ENCODE results near the gene CDK2AP2. TPM values are rescaled to one million over a fixed set of nuclear protein-coding genes. Genes with fewer than 3 reads are reported as not detected.

Gene CDK2AP2
- total and polyA plus RNA-seq, 2 experiments from 2014 or later = 48.6 to 120 TPM

- H3K4me2 ChIP-seq = no peak overlapping the region
- H3K36me3 ChIP-seq (ENCODE audit: insufficient read depth) = no peaks in the 10 kb centered on the region; the same call in 1 of the 2 replicates
- no peaks in the 10 kb centered on the region for H3K9me2 ChIP-seq (ENCODE audit: insufficient read depth)
- H3K36me3 Mint-ChIP-seq (ENCODE audit: low read depth) = peaks cover 9% of the 10 kb centered on the region; the same call in 1 of the 3 replicates
- H3K4me1 Mint-ChIP-seq = peaks cover under 1% of the 10 kb centered on the region
- H2AFZ ChIP-seq = no peak overlapping the region
- no peak for DNase-seq (ENCODE audit: low spot score)
- H3K4me3 Mint-ChIP-seq = no peak overlapping the region
- H3K4me1 ChIP-seq (ENCODE audit: insufficient read depth) = no peaks in the 10 kb centered on the region
- H3K27me3 ChIP-seq (ENCODE audit: insufficient read depth) = no peaks in the 10 kb centered on the region
- 0 out of 2 replicates have a peak, but pooled peaks cover 3% of the 10 kb centered on the region for H3F3A ChIP-seq (replicated peaks; ENCODE audit: low read depth)
- no peak overlapping the region for H3K4me3 ChIP-seq
- TF ChIP-seq, protein P1, sequence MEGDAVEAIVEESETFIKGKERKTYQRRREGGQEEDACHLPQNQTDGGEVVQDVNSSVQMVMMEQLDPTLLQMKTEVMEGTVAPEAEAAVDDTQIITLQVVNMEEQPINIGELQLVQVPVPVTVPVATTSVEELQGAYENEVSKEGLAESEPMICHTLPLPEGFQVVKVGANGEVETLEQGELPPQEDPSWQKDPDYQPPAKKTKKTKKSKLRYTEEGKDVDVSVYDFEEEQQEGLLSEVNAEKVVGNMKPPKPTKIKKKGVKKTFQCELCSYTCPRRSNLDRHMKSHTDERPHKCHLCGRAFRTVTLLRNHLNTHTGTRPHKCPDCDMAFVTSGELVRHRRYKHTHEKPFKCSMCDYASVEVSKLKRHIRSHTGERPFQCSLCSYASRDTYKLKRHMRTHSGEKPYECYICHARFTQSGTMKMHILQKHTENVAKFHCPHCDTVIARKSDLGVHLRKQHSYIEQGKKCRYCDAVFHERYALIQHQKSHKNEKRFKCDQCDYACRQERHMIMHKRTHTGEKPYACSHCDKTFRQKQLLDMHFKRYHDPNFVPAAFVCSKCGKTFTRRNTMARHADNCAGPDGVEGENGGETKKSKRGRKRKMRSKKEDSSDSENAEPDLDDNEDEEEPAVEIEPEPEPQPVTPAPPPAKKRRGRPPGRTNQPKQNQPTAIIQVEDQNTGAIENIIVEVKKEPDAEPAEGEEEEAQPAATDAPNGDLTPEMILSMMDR (conservative IDR thresholded peaks at IDR 0.05; ENCODE audit: low read depth in 2 of 2) = no peak
- H3K27ac ChIP-seq (ENCODE audit: low read depth) = no peak overlapping the region
- ATAC-seq = no peak
- H3K9me3 Mint-ChIP-seq = no peaks in the 10 kb centered on the region
- H3K27me3 Mint-ChIP-seq (ENCODE audit: insufficient read depth, low read depth, poor library complexity) = peaks cover 5% of the 10 kb centered on the region
- H3K27ac Mint-ChIP-seq = no peak overlapping the region
- no peaks in the 10 kb centered on the region for H3K79me2 ChIP-seq (replicated peaks; ENCODE audit: insufficient read depth)
- no peaks in the 10 kb centered on the region; the same call in 1 of the 2 replicates for H4K20me1 ChIP-seq (replicated peaks; ENCODE audit: insufficient read depth)
Measured at GRCh38 chr11:67491276-67492068, 16.5 kb downstream of the CDK2AP2 start.

- Mint-ChIP-seq H3K4me1 (peaks cover 7% of the 10 kb centered on the region), H3K4me3 (no peak overlapping the region), H3K27ac (no peak overlapping the region), H3K9me3 (no peaks in the 10 kb centered on the region), H3K36me3 (ENCODE audit: low read depth) (peaks cover 9% of the 10 kb centered on the region; the same call in 1 of the 3 replicates), H3K27me3 (ENCODE audit: insufficient read depth, low read depth, poor library complexity) (peaks cover 8% of the 10 kb centered on the region)
- no peaks in the 10 kb centered on the region for H3K4me1 ChIP-seq (ENCODE audit: insufficient read depth)
- no peak for TF ChIP-seq NANOG (IDR thresholded peaks at IDR 0.05; ENCODE audit: borderline replicate concordance)
- no peak for TF ChIP-seq JUNB (IDR thresholded peaks at IDR 0.05; ENCODE audit: unreplicated experiment)
- no peak for TF ChIP-seq ZNF331 (CRISPR knock-in tag; IDR thresholded peaks at IDR 0.05; ENCODE audit: low read depth)
- TF ChIP-seq REST (IDR thresholded peaks at IDR 0.05; ENCODE audit: unreplicated experiment) = no peak
- no peak for TF ChIP-seq ETS1 (IDR thresholded peaks at IDR 0.05)
- no peak for TF ChIP-seq CREB1 (CRISPR knock-in tag; IDR thresholded peaks at IDR 0.05; ENCODE audit: low read depth)
- no peaks in the 10 kb centered on the region; the same call in 1 of the 2 replicates for H3K36me3 ChIP-seq (ENCODE audit: insufficient read depth)
- ATAC-seq (no peak), DNase-seq (ENCODE audit: low spot score) (no peak)
- H4K20me1 ChIP-seq (replicated peaks; ENCODE audit: insufficient read depth) = no peaks in the 10 kb centered on the region; the same call in 1 of the 2 replicates
- H2AFZ ChIP-seq = no peak overlapping the region
- 0 out of 2 replicates have a peak, but pooled peaks cover 3% of the 10 kb centered on the region for H3F3A ChIP-seq (replicated peaks; ENCODE audit: low read depth)
- no peak overlapping the region for H3K27ac ChIP-seq (ENCODE audit: low read depth)
- H3K4me2 ChIP-seq = no peak overlapping the region
- no peaks in the 10 kb centered on the region for H3K9me2 ChIP-seq (ENCODE audit: insufficient read depth)
- H3K4me3 ChIP-seq = no peak overlapping the region
- H3K27me3 ChIP-seq (ENCODE audit: insufficient read depth) = no peaks in the 10 kb centered on the region
- H3K79me2 ChIP-seq (replicated peaks; ENCODE audit: insufficient read depth) = no peaks in the 10 kb centered on the region
Measured at GRCh38 chr11:67490727-67491065, 17.3 kb downstream of the CDK2AP2 start.

Measured in GM23338 (cell line).